ENCODE results near the gene SOX8.
"Not testable (repeated sequence)": the region's sequence is repeated elsewhere in the genome, so short reads cannot be mapped to it uniquely, and the experiment has no call there.

SOX8 gene

DNA sequence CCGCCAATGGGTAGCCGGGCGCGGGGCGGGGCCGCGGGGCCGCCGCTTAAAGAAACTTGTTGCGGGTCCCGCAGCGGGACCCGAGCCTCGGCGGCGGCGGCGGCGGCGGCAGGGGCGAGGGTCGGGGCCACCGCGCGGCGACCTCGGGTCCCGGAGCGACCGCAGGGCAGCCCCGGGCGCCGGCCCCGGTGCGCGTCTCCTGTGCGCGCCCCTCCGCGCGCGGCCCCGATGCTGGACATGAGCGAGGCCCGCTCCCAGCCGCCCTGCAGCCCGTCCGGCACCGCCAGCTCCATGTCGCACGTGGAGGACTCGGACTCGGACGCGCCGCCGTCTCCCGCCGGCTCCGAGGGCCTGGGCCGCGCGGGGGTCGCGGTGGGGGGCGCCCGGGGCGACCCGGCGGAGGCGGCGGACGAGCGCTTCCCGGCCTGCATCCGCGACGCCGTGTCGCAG lies at the start of gene SOX8:
Gene SOX8, plus strand, starts transcription at position 76 of the 450 bp plus-strand sequence. Its CDS starts 153 bp downstream, at position 229.
- no peak for DNase-seq (ENCODE audit: low read depth, low spot score)

DNA sequence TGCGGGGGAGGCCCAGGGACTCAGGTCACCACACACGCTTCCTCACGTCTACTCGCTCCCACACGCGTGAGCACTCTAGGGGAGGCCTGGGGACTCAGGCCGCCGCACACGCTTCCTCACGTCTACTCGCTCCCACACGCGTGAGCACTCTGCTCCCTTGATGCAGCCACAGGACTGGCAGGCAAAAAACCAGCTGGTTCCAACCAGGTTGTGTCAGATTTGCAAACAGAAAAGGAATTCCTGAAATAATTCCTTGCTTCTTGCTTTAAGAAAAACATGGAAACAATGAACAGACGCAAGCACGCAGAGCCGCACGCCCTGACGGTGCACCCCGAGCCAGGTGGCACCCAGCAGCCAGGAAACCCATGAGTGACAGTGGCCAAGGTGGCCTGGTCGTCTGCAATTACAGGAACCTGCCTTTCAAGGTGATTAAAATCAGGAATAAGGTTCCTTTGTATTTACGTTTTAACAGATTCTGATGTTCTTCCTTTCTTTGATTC lies 48.7 kb upstream of the SOX8 start:
- no peak for DNase-seq (ENCODE audit: low read depth, low spot score)

DNA sequence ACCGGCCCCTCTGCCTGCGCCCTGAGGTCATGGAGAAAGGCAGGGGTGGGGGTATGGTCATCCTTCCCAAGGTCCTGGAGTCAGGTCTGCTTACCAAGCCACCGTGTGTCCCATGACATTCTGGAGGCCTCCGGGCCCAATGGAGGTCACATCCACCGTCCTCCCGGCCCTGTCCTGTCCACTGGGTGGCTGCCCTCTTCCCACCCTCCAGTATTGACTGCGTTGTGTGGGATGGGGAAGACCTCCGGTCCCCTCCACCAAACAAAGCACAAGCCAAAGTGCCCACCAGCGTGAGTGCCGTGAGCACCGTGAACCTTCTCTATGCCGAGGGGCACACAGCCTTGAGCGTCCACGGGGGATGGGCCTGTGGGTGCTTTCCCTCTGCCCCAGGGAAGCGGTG lies 48.0 kb upstream of the SOX8 start:
- DNase-seq (ENCODE audit: low read depth, low spot score) = no peak

GRCh38 chr16:934178-934577 lies 47.4 kb upstream of the SOX8 start:
- DNase-seq (ENCODE audit: low read depth, low spot score) = no peak

- no peak for DNase-seq (ENCODE audit: low read depth, low spot score)
Measured at GRCh38 chr16:935684-936083, 45.9 kb upstream of the SOX8 start.

DNA sequence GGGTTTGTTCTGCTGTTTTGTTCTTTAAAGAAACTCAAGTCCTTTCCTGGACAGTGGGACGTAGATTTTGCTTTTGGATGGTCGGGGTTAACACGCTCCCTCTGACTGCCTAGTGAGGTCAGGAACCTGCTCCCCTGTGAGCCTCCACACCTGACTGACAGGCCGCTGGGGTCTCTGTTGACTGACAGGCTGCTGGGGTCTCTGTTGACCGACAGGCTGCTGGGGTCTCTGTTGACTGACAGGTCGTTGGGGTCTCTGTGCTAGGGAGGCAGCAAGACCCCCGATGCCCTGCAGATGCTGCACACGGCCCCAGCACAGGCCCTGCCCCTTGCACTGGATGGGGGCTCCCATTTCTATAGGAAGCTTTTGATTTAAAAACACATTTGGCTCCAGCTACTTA lies 44.3 kb upstream of the SOX8 start:
- no peak for DNase-seq (ENCODE audit: low read depth, low spot score)

DNA sequence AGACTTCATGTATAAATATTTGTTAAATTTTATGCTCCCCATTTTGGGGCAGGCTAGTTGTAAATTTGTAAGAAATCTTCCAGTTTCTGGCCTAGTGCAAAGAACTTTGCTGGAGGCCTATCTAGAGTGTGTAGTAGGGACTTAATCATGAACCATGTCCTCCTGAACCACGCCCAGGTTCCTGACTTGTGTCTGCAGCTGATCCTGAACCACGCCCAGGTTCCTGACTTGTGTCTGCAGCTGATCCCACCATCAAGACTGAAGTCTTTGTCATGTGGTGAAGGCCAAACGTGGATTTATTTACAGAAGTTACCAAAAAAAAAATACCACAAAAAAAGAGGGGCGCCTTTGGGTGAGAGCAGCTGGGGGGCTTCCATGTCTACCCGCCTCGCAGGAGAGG lies 43.8 kb upstream of the SOX8 start:
- DNase-seq (ENCODE audit: low read depth, low spot score) = no peak

GRCh38 chr16:938136-938535 lies 43.4 kb upstream of the SOX8 start:
- DNase-seq (ENCODE audit: low read depth, low spot score) = no peak

- DNase-seq (ENCODE audit: low read depth, low spot score) = no peak
Measured at GRCh38 chr16:938752-939151, 42.8 kb upstream of the SOX8 start.

GRCh38 chr16:939311-939710 lies 42.3 kb upstream of the SOX8 start:
- DNase-seq (ENCODE audit: low read depth, low spot score) = no peak

DNA sequence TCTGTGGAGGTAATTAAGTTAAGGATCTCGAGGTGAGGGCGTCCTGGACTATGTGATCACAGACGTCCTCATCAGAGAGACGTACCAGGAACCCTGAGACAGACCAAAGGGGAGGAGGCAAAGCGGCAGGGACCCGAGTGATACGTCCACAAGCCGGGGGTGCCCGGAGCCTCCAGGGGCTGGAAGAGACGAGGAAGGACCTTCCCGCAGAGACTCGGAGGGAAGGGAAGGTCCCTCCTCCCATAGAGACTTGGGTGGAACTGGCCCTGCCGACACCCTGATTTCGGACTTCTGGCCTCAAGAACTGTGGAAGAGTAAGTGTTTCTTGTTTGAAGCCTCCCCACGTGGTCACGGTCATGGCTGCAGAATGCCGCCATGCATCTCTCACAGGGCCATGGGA lies 41.6 kb upstream of the SOX8 start:
- no peak for DNase-seq (ENCODE audit: low read depth, low spot score)

DNA sequence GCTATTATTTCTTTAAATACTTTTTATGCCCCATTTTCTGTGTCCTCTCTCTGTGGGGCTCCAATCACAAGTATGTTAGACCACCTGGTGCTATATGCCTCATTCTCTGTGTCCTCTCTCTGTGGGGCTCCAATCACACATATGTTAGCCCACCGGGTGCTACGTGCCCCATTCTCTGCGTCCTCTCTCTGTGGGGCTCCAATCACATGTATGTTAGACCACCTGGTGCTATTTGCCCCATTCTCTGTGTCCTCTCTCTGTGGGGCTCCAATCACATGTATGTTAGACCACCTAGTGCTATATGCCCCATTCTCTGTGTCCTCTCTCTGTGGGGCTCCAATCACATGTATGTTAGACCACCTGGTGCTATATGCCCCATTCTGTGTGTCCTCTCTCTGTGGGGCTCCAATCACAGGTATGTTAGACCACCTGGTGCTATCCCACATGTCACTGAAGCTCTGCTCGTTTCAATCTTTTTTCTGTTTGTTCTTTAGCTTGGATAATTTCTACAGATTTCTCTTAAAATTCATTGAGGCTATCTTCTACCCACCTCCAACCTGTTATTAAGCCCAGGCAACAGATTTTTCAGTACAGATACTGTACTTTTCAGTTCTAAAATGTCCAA lies 39.0 kb upstream of the SOX8 start:
- DNase-seq (ENCODE audit: low read depth, low spot score) = no peak

DNA sequence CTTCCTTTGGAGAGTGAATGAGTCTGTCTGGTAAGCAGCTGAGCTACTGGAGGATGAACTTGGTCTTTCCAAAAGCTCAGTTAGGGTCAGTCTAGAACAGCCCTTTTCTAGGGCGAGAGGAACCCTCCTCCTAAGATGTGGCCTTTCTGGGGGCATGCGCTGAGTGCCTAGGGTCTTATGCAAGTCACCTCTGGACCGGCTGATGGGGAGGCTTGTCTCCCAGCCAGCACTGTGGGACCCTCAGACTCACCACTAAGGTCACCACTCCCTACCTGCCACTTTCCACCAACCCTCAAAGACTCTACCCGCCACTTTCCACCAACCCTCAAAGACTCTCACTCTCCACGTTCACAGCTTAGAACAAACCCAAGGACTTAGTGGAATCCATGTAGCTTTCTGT lies 37.6 kb upstream of the SOX8 start:
- no peak for DNase-seq (ENCODE audit: low read depth, low spot score)

- no peak for DNase-seq (ENCODE audit: low read depth, low spot score)
Measured at GRCh38 chr16:945271-946047, 36.1 kb upstream of the SOX8 start.

- no peak for DNase-seq (ENCODE audit: low read depth, low spot score)
Measured at GRCh38 chr16:946048-946395, 35.5 kb upstream of the SOX8 start.

- no peak for DNase-seq (ENCODE audit: low read depth, low spot score)
Measured at GRCh38 chr16:947255-947921, 34.2 kb upstream of the SOX8 start.

- not testable (repeated sequence) for DNase-seq (ENCODE audit: low read depth, low spot score)
Measured at GRCh38 chr16:947922-948303, 33.7 kb upstream of the SOX8 start.

DNA sequence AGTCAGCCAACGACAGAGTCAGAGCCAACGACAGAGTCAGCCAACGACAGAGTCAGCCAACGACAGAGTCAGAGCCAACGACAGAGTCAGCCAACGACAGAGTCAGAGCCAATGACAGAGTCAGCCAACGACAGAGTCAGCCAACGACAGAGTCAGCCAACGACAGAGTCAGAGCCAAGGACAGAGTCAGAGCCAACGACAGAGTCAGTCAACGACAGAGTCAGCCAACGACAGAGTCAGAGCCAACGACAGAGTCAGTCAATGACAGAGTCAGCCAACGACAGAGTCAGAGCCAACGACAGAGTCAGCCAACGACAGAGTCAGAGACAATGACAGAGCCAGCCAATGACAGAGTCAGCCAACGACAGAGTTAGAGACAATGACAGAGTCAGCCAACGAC lies 32.8 kb upstream of the SOX8 start:
- not testable (repeated sequence) for DNase-seq (ENCODE audit: low read depth, low spot score)

GRCh38 chr16:950733-951573 lies 30.6 kb upstream of the SOX8 start:
- not testable (repeated sequence) for DNase-seq (ENCODE audit: low read depth, low spot score)

- DNase-seq (ENCODE audit: low read depth, low spot score) = no peak
Measured at GRCh38 chr16:951660-952301, 29.8 kb upstream of the SOX8 start.

- no peak for DNase-seq (ENCODE audit: low read depth, low spot score)
Measured at GRCh38 chr16:952321-952720, 29.2 kb upstream of the SOX8 start.
